Neuronal stem cell (in vitro differentiated cells): ENCODE results near the gene MBOAT1.

ENCODE experiments used
- DNase-seq: peaks from one replicate; pipeline ENCODE4 v3.0.0-alpha.2; 2013; ENCODE audit warnings: low spot score
- H2AFZ ChIP-seq: one replicate; pipeline ENCODE4 v1.6.1; 2013; ENCODE audit warnings: mild to moderate bottlenecking, low read length, inconsistent platforms
- H2AK5ac ChIP-seq: 2 replicates; pipeline ENCODE4 v1.6.1; 2013; ENCODE audit warnings: low read depth, mild to moderate bottlenecking, inconsistent platforms, low read length, moderate library complexity, mixed read lengths
- H2BK120ac ChIP-seq: 2 replicates; pipeline ENCODE4 v1.6.1; 2013; ENCODE audit warnings: low read depth, mild to moderate bottlenecking, inconsistent platforms, low read length, moderate library complexity, mixed read lengths
- H2BK12ac ChIP-seq: one replicate; pipeline ENCODE4 v1.6.1; 2013; ENCODE audit warnings: low read length, inconsistent platforms
- H2BK15ac ChIP-seq: 2 replicates; pipeline ENCODE4 v1.6.1; 2013; ENCODE audit warnings: mild to moderate bottlenecking, low read length, inconsistent platforms, mixed read lengths
- H2BK5ac ChIP-seq: one replicate; pipeline ENCODE4 v1.6.1; 2013; ENCODE audit warnings: inconsistent platforms, mild to moderate bottlenecking, low read length, moderate library complexity
- H3K14ac ChIP-seq: one replicate; pipeline ENCODE4 v1.6.1; 2013; ENCODE audit warnings: low read length, inconsistent platforms
- H3K18ac ChIP-seq: 2 replicates; pipeline ENCODE4 v1.6.1; 2013; ENCODE audit warnings: low read length, inconsistent platforms
- H3K23ac ChIP-seq: 2 replicates; pipeline ENCODE4 v1.6.1; 2013; ENCODE audit warnings: low read depth, mild to moderate bottlenecking, mixed read lengths, low read length, inconsistent platforms; ENCODE audit not compliant: poor library complexity
- H3K27ac ChIP-seq: replicated peaks from 3 replicates; pipeline ENCODE4 v1.5.1; 2013; ENCODE audit warnings: low read length, inconsistent platforms
- H3K27me3 ChIP-seq, 3 experiments: 2 replicates each; pipeline ENCODE4 v1.6.1; 2013; ENCODE audit warnings: low read length in 3 of 3, mild to moderate bottlenecking in 2 of 3, inconsistent platforms in 1 of 3, low read depth in 1 of 3, mixed read lengths in 1 of 3, moderate library complexity in 1 of 3; ENCODE audit not compliant: control insufficient read depth in 3 of 3, insufficient read depth in 3 of 3
- H3K36me3 ChIP-seq, 2 donors: replicated peaks in 1 of 2; 2 replicates each; pipeline ENCODE4 v1.6.1; 2013; ENCODE audit warnings: low read length in 2 of 2; ENCODE audit not compliant: control insufficient read depth in 2 of 2, insufficient read depth in 2 of 2
- H3K4ac ChIP-seq: 2 replicates; pipeline ENCODE4 v1.6.1; 2013; ENCODE audit warnings: inconsistent platforms, mild to moderate bottlenecking, low read length, moderate library complexity
- H3K4me1 ChIP-seq, 2 donors: 1 replicate in 1 of 2; 2 replicates in 1 of 2; pipeline ENCODE4 v1.6.1; 2013; ENCODE audit warnings: low read length in 2 of 2, low read depth in 1 of 2; ENCODE audit not compliant: control insufficient read depth in 2 of 2, insufficient read depth in 1 of 2
- H3K4me2 ChIP-seq: one replicate; pipeline ENCODE4 v1.6.1; 2013; ENCODE audit warnings: mild to moderate bottlenecking, low read length, inconsistent platforms; ENCODE audit not compliant: insufficient read depth, poor library complexity, severe bottlenecking
- H3K4me3 ChIP-seq, 2 donors: 2 replicates each; pipeline ENCODE4 v1.5.1; 2013; ENCODE audit warnings: low read length in 2 of 2, mild to moderate bottlenecking in 2 of 2, inconsistent platforms in 1 of 2, moderate library complexity in 1 of 2
- H3K79me1 ChIP-seq: one replicate; pipeline ENCODE4 v1.6.1; 2013; ENCODE audit warnings: low read depth, mild to moderate bottlenecking, inconsistent platforms, low read length, moderate library complexity
- H3K9ac ChIP-seq: one replicate; pipeline ENCODE4 v1.6.1; 2013; ENCODE audit warnings: mild to moderate bottlenecking, low read depth, low read length, inconsistent platforms; ENCODE audit not compliant: poor library complexity
- H3K9me3 ChIP-seq, 2 donors: replicated peaks in 1 of 2; 2 replicates each; pipeline versions ENCODE3 to v1.6.1; 2013; ENCODE audit warnings: low read length in 2 of 2, mild to moderate bottlenecking in 2 of 2, inconsistent platforms in 1 of 2, low read depth in 1 of 2, mixed read lengths in 1 of 2, moderate library complexity in 1 of 2; ENCODE audit not compliant: control insufficient read depth in 2 of 2, insufficient read depth in 1 of 2
- H4K8ac ChIP-seq: one replicate; pipeline ENCODE4 v1.6.1; 2013; ENCODE audit warnings: low read depth, mild to moderate bottlenecking, inconsistent platforms, low read length, moderate library complexity
- H4K91ac ChIP-seq: one replicate; pipeline ENCODE4 v1.6.1; 2013; ENCODE audit warnings: low read length, low read depth, mild to moderate bottlenecking, inconsistent platforms; ENCODE audit not compliant: poor library complexity
- WGBS, 2 donors: extraction: QIAGEN DNeasy Blood & Tissue Kit; methylation state at CpG; one replicate each; pipeline ENCODE4 v1.1.7; 2013; ENCODE audit warnings: missing lambda C conversion rate in 2 of 2, mixed read lengths in 1 of 2; ENCODE audit not compliant: insufficient read length in 2 of 2, insufficient replicate concordance in 1 of 2; ENCODE audit errors: extremely low coverage in 2 of 2; 5-methylcytosine and 5-hydroxymethylcytosine counted together

Gene MBOAT1

GRCh38 chr6:20175810-20176410, 36.4 kb downstream of the MBOAT1 start:
- Histone ChIP-seq H3K4me3 (no peak overlapping the region), H2AK5ac (no peak overlapping the region), H2AFZ (no peak overlapping the region), H3K27me3 (no peaks in the 10 kb centered on the region), H2BK120ac (no peak overlapping the region), H3K23ac (no peak overlapping the region), H4K91ac (no peak overlapping the region), H3K27ac (no peak overlapping the region), H4K8ac (no peak overlapping the region), H2BK12ac (no peak overlapping the region), H3K18ac (no peak overlapping the region), H3K9me3 (peaks cover 0 to 5% of the 10 kb centered on the region in 2 donors), H3K4me2 (no peak overlapping the region), H3K4me1 (no peaks in the 10 kb centered on the region), H2BK5ac (no peak overlapping the region), H3K9ac (no peak overlapping the region), H3K79me1 (no peaks in the 10 kb centered on the region), H2BK15ac (no peak overlapping the region), H3K36me3 (no peaks in the 10 kb centered on the region), H3K4ac (no peak overlapping the region), H3K14ac (no peak overlapping the region)
- no CpG with 5 or more reads among the region's 4 CpGs for WGBS, 2 donors
- no peak for DNase-seq

DNA sequence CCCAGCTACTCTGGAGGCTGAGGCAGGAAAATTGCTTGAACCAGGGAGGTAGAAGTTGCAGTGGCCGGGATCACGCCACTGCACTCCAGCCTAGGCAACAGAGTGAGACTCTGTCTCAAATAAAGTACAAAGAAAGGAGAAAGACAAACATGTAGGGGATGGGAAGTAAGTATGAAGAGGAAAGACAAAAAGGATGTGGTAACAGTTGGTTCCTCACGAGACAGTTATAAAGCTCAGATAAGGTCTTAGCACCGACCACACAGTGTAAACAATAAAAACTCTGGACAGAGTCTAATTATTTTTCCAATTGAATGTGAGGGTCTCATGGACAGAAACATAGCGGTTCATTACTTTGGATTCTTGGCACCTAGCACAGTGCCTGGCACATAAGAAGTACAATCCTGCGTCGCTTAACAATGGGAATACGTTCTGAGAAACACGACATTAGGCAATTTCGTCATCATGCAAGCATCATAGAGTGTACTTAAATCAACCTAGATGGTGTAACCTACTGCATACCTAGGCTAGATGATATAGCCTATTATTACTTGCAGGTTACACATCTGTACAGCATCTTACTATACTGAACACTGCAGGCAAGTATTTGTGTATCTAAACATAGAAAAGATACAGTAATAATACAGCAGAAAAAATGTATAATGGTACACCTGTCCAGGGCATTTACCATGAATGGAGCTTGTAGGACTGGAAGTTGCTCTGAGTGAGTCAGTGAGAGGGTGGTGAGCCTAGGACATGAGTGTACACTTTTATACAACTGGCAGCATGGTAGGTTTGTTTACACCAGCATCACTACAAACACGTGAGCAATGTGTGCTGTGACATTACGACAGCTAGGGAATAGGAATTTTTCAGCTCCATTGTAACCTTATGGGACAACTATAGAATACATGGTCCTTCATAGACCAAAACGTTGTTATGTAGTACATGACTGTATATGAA, 38.2 kb downstream of the MBOAT1 start:
- H3K4me3 ChIP-seq = no peak overlapping the region
- no peaks in the 10 kb centered on the region for H3K36me3 ChIP-seq
- no peak overlapping the region for H2BK5ac ChIP-seq
- H2AK5ac ChIP-seq = no peak overlapping the region
- H3K9me3 ChIP-seq = no peaks in the 10 kb centered on the region
- no peak overlapping the region for H2BK15ac ChIP-seq
- no peaks in the 10 kb centered on the region for H3K4me1 ChIP-seq
- H3K23ac ChIP-seq = no peak overlapping the region
- no peak overlapping the region for H3K18ac ChIP-seq
- H3K14ac ChIP-seq = no peak overlapping the region
- H3K9ac ChIP-seq = no peak overlapping the region
- no peak overlapping the region for H3K27ac ChIP-seq
- no peak overlapping the region for H4K91ac ChIP-seq
- no peak for DNase-seq
- WGBS, 2 donors = no CpG with 5 or more reads among the region's 13 CpGs
- no peak overlapping the region for H2AFZ ChIP-seq
- H3K79me1 ChIP-seq = no peaks in the 10 kb centered on the region
- no peak overlapping the region for H2BK12ac ChIP-seq
- no peak overlapping the region for H3K4me2 ChIP-seq
- no peak overlapping the region for H3K4ac ChIP-seq
- H3K27me3 ChIP-seq = no peaks in the 10 kb centered on the region
- H2BK120ac ChIP-seq = no peak overlapping the region
- H4K8ac ChIP-seq = no peak overlapping the region

- WGBS, 2 donors = no CpG with 5 or more reads among the region's 3 CpGs
- H3K9me3 ChIP-seq = no peaks in the 10 kb centered on the region
- no peak for DNase-seq
- no peaks in the 10 kb centered on the region for H3K36me3 ChIP-seq
- no peak overlapping the region for H4K8ac ChIP-seq
- no peak overlapping the region for H3K14ac ChIP-seq
- no peak overlapping the region for H3K18ac ChIP-seq
- no peak overlapping the region for H3K9ac ChIP-seq
- H3K27me3 ChIP-seq = no peaks in the 10 kb centered on the region
- H2BK5ac ChIP-seq = no peak overlapping the region
- no peak overlapping the region for H2BK120ac ChIP-seq
- no peak overlapping the region for H3K4ac ChIP-seq
- H2AK5ac ChIP-seq = no peak overlapping the region
- H2BK12ac ChIP-seq = no peak overlapping the region
- no peak overlapping the region for H2AFZ ChIP-seq
- no peaks in the 10 kb centered on the region for H3K79me1 ChIP-seq
- no peak overlapping the region for H3K4me3 ChIP-seq
- no peak overlapping the region for H3K27ac ChIP-seq
- H4K91ac ChIP-seq = no peak overlapping the region
- H3K4me2 ChIP-seq = no peak overlapping the region
- no peaks in the 10 kb centered on the region for H3K4me1 ChIP-seq
- H3K23ac ChIP-seq = no peak overlapping the region
- no peak overlapping the region for H2BK15ac ChIP-seq
Measured at GRCh38 chr6:20172842-20173456, 39.3 kb downstream of the MBOAT1 start.
